Measurements from ENCODE around the gene GAMT.
"Not testable (repeated sequence)": the region's sequence is repeated elsewhere in the genome, so short reads cannot be mapped to it uniquely, and the experiment has no call there.

GAMT gene

DNA sequence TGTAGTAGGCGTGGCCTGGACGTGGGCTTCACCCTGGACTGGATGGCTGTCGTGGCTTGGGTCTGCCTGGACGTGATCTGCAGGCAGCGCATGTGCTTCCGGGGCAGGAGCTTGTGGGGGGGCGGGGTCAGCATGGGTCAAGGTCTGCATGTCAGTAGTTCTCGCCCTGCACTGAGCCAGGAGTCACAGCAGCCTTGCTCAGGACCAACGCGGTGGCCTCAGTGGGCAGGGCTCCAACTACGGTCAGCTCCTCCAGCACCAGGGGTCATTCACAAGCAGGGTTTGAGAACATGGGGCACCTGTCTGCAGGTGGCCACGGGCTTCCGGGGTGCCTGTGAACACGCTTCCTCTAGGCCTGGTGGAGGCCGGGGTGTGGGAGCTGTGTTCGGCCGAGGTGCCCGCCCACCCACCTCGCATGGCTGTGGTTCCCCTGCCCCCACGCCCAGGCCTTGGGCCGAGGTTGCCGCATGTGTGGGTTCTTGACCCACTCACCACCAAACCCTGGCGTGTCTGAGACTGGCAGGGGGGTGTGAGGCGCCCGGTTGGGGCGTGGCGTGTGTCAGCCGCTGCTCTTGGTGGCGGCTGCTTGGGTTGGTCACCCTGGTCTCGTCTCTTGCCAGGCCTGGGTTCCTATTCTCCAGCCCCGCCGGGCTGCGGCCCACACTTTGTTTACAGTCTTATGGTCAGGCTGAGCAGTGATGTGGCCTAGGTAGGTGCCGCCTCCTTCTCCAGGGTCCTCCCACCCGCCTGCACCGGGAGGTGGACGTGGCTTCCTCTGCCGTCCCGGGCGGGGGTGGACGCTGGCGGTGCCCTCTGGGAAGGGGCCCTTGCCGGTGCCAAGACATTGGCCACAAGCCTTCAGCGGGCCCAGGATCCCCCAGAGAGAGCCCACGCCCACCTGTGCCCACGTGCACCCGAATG lies 32.0 kb upstream of the GAMT start:
- no peak for DNase-seq

GRCh38 chr19:1432507-1432887 lies 31.2 kb upstream of the GAMT start:
- DNase-seq, result no peak

DNA sequence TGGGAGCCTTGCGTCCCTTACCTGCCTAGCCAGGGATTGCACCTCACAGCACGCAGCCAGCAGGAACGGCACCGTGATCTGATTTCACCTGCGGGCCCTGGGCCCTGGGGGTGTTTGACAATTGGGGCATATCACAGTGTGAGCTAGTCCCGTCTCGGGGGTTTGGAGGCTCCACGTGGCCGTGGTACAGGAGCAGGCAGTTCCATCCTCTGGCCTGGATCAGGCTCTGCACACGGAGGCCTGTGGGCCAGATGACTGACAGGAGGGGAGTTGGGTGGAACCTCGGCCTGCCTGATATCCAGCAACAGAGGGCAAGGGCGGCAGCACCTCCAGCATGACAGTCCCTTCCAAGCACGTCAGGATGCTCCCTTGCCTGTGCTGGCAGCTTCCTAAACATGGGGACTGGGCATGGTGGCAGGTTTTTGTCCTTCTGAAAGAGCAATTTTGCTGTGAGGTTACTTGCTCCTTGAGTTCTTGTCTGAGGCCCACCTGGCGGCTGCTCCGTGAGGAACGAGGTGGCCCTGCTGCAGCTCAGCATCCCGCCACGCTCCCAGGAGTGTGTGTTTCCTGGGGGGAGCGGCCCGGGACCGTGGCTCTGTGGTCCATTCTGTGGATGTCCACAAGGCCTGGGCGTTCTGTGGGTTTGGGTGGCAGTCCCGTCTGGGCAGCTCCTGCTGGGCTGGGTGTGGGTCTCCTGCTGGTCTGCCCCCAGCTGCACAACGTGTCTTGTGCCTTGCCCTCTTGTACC lies 30.6 kb upstream of the GAMT start:
- no peak for DNase-seq

GRCh38 chr19:1430246-1430645 lies 28.9 kb upstream of the GAMT start:
- DNase-seq, result no peak

DNA sequence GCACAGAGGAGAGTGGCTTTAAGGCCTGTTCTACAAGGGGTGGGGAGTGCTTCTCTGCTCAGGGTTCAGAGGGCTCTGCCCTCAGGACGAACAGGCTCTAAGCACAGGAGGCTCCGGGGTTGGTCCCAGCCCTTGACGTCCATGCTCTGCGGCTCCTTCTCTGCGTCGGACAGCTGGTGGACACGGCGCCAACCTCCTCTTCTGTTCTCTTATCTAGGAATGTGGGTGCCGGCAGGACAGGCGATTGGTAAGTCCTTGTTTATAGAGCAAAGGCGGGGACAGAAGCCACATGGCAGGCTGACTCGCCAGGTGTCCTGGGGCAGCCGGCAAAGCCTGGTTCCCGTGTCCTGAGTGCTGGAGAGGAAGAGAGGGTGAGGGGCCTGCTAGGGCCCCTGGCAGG lies 28.4 kb upstream of the GAMT start:
- DNase-seq, result no peak

DNA sequence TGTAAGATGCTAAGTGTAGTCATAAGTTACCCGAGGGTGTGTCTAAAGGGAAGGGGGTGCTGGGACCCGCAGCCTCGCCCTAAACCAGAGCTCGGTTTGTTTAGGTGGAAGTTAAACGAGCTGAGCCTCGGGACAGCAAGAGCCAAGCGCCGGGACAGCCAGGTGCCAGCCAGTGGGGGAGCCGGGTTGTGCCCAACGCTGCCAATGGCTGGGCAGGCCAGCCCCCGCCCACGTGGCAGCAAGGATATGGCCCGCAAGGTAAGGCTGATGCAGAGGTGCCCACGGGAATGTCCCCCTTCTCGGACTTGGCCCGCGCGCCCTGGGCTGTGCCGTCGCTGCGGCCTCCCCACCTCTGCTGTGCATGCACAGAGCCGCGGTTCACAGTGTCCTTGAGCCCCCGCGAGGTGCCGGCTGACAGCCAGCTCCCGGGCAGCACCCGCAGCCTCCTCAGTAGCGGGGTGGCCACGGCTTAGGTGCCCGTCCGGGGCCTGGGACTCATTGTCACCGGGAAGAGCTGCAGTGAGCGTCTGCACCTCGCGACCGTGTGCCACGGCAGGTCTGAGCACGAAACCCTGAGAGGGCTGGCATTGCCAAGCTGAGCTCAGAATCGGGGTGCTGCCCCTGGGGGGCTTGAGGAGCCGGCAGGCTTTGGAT lies 27.5 kb upstream of the GAMT start:
- DNase-seq, result no peak

DNA sequence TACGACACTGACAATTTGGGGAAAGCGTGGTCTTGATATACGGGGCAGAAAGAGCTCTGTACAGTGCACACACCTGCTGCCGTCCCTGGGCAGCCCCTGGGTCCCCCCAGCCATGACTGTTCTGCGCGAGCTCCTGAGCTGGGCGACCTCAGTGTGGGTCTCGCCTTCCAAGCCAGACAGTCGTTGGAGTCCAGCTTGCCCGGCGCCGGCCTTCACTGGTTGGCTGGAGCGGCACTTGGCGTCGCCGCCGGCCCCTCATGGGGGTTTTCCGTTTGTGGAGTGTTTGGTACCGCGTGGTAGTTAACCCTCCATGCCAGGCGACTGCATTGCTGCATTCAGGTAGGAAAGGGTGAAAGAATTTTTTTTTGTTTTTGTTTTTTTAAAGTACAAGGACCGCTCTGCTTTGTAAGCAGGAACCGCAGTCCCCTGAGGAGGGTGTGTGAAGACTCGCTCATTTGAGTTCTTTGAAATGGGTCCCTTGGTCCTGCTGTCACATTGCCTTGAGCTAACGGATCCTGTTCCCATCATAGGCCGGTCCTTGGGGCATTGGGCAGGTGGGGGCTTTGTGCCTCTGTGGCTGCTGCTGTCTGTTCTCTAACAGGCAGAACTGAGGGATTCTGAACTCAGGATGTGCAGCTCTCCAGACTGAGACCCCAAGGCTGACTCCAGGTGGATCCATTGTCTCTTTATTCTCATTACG lies 26.0 kb upstream of the GAMT start:
- no peak for DNase-seq

- no peak for DNase-seq
Observed at GRCh38 chr19:1426736-1427135, 25.4 kb upstream of the GAMT start.

DNA sequence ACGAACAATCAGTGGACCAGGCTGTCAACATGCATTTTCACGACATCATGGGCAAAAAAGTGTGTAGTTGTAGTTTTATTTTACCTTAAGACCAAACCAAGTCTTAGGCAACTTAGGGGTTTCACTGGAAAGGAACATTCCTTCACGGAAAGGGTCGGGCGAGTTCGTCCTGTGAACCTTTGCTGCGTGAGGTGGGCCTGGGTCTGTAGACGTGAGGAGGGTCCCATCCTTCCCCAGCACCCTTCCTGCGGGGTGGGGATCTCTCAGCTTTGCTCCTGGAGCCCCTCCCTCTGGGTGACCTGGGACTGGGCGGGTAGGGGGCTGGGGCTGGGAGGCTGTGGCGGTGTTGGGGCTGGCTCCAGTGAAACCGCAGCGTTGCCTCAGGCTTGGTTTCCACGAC lies 24.6 kb upstream of the GAMT start:
- DNase-seq, result no peak

- DNase-seq, result no peak
Observed at GRCh38 chr19:1425102-1425837, 23.9 kb upstream of the GAMT start.

GRCh38 chr19:1424192-1424955 lies 23.0 kb upstream of the GAMT start:
- no peak for DNase-seq

DNA sequence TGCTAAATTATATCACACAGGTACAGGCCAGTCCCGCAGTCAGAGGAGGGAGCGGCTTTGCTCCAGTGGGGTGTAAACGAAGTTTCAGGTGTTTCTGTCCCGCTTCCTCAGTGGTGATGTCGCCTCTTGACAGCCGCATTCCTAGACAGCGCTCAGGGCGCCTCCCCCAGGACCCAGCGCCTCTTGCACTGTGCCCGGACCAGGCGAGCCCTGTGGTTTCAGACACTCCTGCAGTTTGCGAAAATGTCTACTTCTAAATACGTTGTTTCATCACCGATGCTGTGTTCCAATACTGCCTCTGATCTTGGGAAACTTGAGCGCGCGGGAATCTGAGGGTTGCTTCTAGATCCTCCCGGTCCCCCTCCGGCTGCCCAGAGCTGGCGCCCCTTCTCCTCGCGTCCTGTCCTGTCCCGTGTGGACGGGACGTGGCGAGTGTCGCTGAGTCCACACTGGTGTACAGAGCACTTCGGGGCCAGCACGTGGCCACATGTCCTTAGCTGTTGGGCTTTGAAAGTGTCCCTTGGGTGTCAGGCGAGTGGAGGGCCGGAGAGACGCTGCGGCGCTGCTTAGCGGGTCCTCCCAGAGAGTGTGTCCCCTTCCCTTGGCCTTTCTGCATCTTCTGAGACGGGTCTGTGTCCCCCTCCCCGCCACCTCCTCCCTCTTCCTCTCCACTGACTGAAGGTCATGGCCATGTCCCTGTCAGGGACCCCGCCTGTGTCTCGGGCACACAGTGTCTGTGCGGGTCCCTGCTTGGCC lies 22.3 kb upstream of the GAMT start:
- DNase-seq, result no peak

DNA sequence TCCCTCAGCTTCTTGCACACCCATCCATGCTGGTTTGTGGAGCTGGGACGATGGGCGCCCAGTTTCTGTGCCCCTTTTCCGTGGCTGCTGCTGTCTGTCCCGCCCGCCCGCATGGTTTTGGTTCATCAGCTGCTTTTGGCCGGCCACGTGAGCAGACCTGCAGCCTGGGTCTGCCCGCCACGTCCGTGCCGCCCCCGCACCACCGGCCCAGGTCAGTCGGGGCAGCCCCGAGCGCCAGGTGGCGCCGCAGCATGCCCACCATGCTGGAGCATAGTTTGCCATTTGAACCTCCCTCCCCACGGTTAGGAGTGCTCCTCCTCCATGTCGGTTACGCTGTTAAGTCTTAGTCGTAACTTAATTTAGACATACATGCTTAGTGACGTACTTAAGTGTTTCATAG lies 21.6 kb upstream of the GAMT start:
- DNase-seq, result no peak

DNA sequence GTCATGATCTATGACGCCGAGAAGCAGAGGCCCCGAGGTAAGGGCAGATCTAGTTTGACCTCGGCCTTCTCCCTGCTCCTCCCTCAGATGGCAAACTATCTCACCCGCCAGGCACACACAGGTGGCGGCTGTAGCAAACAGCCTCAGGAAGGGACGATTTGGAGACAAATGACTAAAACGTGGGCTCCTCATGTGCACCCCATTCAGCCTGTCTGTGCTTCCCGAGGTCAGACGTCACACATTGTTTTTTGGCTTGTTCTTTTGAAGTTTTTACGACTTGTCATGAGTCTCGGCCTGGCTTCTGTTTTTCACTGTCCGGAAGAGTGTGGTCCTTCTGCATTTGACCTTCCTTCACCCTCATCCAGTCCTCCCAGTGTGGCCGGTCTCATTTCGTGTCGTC lies 21.0 kb upstream of the GAMT start:
- no peak for DNase-seq

- DNase-seq, result no peak
Observed at GRCh38 chr19:1421958-1422305, 20.6 kb upstream of the GAMT start.

DNA sequence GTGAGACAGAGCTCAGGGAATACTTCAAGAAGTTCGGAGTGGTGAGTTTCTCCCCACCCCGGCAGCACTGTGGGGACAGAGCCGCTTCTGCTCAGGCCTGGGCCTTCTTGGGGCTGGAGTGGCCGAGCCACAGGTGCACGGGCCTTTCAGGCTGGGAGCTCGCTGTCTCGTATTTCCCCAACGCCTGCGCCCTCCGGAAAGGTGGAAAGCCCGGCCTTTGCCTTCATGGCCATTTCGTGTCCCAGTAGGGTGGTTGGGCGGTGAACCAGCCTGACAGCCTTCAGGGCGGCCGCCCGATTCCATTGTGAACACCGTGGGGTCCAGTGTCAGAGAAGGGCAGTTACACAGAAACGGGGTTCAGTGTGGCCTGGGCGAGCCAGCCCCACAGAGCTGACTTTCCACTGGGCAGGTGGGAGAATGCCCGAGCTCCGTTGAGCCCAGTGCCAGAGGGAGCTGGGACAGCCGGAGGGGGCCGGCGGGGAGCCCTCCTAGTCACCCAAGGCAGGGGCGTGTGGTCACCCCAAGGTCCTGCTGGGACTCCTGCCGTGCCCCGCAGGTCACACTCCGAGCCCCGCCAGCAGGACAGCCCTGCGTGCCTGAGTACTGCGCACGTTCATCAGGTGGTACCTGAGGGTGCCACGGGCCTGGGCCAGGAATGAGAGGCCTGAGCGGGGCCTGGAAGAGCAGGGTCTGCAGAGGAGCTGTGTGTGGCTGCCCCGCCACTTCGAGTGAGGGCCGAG lies 20.0 kb upstream of the GAMT start:
- DNase-seq, result no peak

DNA sequence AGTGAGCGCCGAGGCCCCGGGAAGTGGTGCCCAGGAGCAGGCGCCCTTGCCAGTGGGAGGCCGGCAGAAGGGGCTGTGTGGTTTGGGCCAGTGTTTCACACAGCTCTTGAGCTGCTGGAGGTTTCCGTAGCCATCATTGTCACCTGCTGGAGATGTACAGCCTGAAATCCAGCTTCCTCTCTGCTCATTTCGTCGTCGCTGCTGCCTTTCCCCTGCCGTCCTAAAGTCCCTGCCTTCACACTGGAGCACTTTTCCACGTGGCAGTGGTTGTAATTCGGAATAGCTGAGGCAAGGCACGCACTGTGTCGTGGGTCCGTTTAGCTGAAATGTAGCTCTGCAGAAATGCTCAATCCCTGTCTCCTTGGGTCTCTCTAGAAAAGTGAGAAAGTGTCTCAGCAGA lies 19.2 kb upstream of the GAMT start:
- no peak for DNase-seq

GRCh38 chr19:1420085-1420484 lies 18.7 kb upstream of the GAMT start:
- not testable (repeated sequence) for DNase-seq

GRCh38 chr19:1418951-1419738 lies 17.8 kb upstream of the GAMT start:
- DNase-seq, result no peak

GRCh38 chr19:1418496-1418775 lies 17.1 kb upstream of the GAMT start:
- no peak for DNase-seq

Measured in cerebellar nuclear complex (tissue), 1 donor.